HFF-Myc (cell line): ENCODE data around the gene TTC13.

Experiments used
- DNase-seq: peaks from one replicate; pipeline ENCODE4 v3.0.0-alpha.2; 2011; ENCODE audit warnings: low read depth; ENCODE audit errors: extremely low read depth
- H3K4me3 ChIP-seq: replicated peaks from 2 replicates; pipeline ENCODE4 v1.5.1; 2011; ENCODE audit warnings: low read depth, mild to moderate bottlenecking, control low read depth, low read length
- CTCF ChIP-seq: IDR thresholded peaks from 2 replicates; pipeline ENCODE4 v1.5.1; 2012; ENCODE audit warnings: mild to moderate bottlenecking, low read depth, low read length, control low read depth; ENCODE audit errors: missing control alignments

Gene TTC13

DNA sequence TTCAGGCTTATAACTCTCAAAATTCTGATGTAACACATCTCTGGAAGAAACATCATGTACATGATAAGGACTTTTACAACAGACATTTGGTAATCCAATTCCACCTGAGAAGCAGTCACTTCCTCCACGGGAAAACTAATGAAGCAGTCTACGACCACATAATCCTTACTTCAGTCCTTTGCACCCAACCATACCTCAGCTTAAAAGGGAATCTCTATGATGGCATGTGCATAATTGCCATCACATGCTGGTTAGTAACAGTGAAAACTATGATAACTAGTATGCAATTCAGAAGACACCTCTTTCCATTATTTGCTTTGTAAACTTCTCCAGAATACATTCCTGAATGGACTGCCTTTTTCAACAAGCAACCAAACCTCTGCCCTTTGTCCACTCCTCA lies 53.1 kb downstream of the TTC13 start:
- TF ChIP-seq CTCF, result no peak
- H3K4me3 ChIP-seq, result no peak overlapping the region
- DNase-seq, result no peak

DNA sequence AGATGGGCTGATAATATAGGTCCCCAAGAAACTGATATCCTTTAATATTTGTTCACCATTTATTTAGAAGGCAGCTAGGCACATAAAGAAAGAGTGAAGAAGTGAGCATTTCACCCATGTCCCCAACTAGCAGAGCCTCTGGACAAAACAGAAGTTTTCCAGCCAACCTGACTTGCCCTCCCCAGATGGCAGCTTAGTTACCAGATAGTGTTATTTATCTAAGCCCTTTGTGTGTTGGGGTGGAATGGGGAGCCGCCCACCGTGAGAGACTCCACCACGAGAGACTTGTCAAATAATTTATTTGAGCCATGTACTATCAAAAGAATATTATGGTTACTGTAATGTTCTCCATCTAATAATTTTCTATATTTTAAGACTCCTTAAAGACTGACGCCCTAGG lies 55.5 kb downstream of the TTC13 start:
- no peak for DNase-seq
- TF ChIP-seq CTCF, result no peak
- H3K4me3 ChIP-seq, result no peak overlapping the region

DNA sequence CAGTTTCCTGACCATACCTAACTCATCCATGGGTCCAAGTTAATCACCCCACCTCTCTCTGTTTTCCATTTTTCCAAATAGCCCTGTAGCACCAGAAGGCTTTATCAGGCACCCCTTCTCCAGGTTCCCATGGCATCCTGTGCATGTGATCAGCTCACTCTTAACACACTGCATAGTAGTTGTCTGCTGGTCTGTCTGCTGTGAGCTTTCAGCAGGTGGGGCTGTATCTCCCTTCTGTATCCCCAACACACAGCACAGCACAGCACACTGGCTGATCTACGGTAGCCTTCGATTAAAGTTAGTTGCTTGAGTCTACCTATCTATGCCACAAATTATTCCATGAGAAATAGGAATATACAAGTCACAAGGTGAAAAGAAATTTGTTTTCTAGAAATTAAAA lies 56.0 kb downstream of the TTC13 start:
- peak; percentile 12 for TF ChIP-seq CTCF
- no peak for DNase-seq
- H3K4me3 ChIP-seq, result no peak overlapping the region

DNA sequence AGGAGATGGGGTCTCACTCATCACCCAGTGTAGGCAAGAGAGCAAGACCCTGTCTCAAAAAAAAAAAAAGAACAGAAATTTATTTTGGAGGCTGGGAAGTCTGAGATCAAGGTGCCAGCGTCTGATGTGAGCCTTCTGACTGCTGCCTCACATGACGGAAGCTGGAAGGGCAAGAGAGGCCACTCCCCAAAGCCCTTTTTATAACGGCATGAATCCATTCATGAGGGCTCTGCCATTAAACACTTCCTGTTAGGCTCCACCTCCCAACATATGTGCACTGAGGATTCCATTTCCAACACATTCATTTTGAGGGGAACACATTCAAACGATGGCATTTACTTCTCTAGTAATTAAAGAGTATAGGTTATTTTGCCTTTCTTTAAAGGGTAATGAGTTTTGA lies 59.5 kb downstream of the TTC13 start:
- H3K4me3 ChIP-seq, result no peak overlapping the region
- TF ChIP-seq CTCF, result no peak
- no peak for DNase-seq

- peak; percentile 43 for DNase-seq
- H3K4me3 ChIP-seq, result no peak overlapping the region
- TF ChIP-seq CTCF, result peak; percentile 68
Measured at GRCh38 chr1:230917284-230918135, 61.2 kb downstream of the TTC13 start.

- DNase-seq, result no peak
- TF ChIP-seq CTCF, result no peak
- no peak overlapping the region for H3K4me3 ChIP-seq
Measured at GRCh38 chr1:230916587-230917283, 61.9 kb downstream of the TTC13 start.
